MG63 (cell line): ENCODE data around the gene HOXD8. TPM values are rescaled to one million over a fixed set of nuclear protein-coding genes. Genes with fewer than 3 reads are reported as not detected.
A peak's percentile ranks its signal among the peaks of the same experiment; 100 is the strongest.

Experiments used
- DNase-seq: peaks from one replicate; pipeline ENCODE4 v3.0.0-alpha.2; 2020
- H3K27me3 ChIP-seq: fragments of 250-450 bp; sonication (Bioruptor Pico); 2 replicates; pipeline ENCODE4 v1.5.1; 2020; ENCODE audit warnings: mild to moderate bottlenecking, moderate library complexity
- H3K36me3 ChIP-seq: fragments of 250-450 bp; sonication (Bioruptor Pico); 2 replicates; pipeline ENCODE4 v1.5.1; 2020; ENCODE audit warnings: mild to moderate bottlenecking, moderate library complexity
- H3K4me3 ChIP-seq: fragments of 250-450 bp; sonication (Bioruptor Pico); 2 replicates; pipeline ENCODE4 v1.5.1; 2020; ENCODE audit warnings: mild to moderate bottlenecking, moderate library complexity
- H3K9me3 ChIP-seq: fragments of 250-450 bp; sonication (Bioruptor Pico); 2 replicates; pipeline ENCODE4 v1.5.1; 2020; ENCODE audit warnings: mild to moderate bottlenecking, moderate library complexity
- total RNA-seq: library from RNA; depleted of rRNA; stranded (reverse); fragments of >200 nt; shearing (Covaris generic); gene quantifications from 2 replicates; pipeline ENCODE4 v1.2.3, GENCODE V29; 2014; ENCODE audit warnings: low replicate concordance

Gene HOXD8
- total RNA-seq, 1 experiment from 2014 or later = 15.5 TPM

DNA sequence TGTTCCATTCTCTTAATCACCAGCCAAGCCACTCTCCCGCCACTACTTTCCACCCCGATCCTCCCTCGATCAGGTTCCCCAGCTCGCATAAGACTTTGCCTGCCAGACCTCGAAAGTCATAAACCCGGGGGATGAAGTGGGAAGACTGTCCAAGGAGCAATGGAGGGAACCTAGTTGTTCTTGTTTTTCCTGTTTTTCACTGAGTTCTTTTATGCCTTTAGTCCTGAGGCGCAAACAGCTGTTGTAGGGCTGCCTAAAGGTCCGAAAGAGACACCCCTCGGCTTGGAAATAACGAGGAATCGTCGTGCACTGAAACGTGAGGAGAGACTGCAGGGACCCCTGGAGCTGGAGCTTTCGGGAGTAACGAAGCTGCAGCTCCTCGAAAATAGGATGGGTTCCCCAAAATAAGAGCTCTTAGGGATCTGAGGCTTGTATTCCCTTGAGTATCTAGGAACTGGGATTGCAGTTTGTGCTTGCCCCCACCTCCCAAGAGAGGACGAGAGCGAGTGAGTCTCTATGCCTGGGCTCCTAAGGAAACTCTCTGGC is 31.6 kb upstream of the HOXD8 start:
- peaks cover 4% of the 10 kb centered on the region; the same call in 1 of the 2 replicates for H3K36me3 ChIP-seq
- DNase-seq = no peak
- peaks cover 2% of the 10 kb centered on the region; the same call in 1 of the 2 replicates for H3K27me3 ChIP-seq
- no peaks in the 10 kb centered on the region for H3K9me3 ChIP-seq
- H3K4me3 ChIP-seq = peak overlapping the region; percentile 63

- Histone ChIP-seq H3K36me3 (peaks cover 4% of the 10 kb centered on the region; the same call in 1 of the 2 replicates), H3K27me3 (peaks cover 2% of the 10 kb centered on the region; the same call in 1 of the 2 replicates), H3K4me3 (no peak overlapping the region), H3K9me3 (no peaks in the 10 kb centered on the region)
- DNase-seq = no peak
Measured at GRCh38 chr2:176098366-176099158, 30.9 kb upstream of the HOXD8 start.

DNA sequence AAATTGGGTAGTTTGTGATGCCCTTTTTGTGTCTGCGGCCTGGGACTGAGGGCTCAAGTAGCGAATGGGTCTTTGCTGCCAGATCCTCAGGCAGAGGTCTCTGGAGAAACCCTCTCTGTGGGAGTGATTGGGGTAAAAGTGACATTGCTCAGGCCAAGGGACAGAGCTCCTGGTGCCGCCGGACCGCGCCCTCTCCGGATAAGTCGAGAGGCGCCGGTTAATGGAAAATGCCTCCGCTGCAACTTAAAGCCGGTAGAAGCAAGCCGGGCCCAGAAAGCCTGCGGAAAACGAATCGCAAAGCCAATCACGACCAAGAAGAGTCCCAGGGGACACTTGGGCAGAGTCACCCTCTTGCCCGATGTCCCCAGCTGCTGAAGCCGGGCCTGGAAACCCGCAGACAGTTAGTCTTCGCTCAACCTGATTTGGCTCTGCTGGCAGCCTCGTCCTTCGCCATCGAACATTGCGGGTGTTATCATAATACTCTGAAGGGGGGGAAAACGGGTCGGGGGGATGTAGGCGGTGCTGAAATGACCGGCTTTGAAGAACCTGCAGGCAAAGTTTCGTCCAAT is 30.3 kb upstream of the HOXD8 start:
- H3K4me3 ChIP-seq = no peak overlapping the region
- H3K9me3 ChIP-seq = no peaks in the 10 kb centered on the region
- peaks cover 4% of the 10 kb centered on the region; the same call in 1 of the 2 replicates for H3K36me3 ChIP-seq
- no peak for DNase-seq
- H3K27me3 ChIP-seq = peaks cover 2% of the 10 kb centered on the region; the same call in 1 of the 2 replicates

- DNase-seq = no peak
- peaks cover 2% of the 10 kb centered on the region; the same call in 1 of the 2 replicates for H3K27me3 ChIP-seq
- no peak within 1 kb of the TSS for H3K4me3 ChIP-seq
- H3K9me3 ChIP-seq = no peaks in the 10 kb centered on the region
- H3K36me3 ChIP-seq = no peaks in the 10 kb centered on the region; the same call in 1 of the 2 replicates
Measured at GRCh38 chr2:176099728-176100546, 29.6 kb upstream of the HOXD8 start, which contains the start of gene HOXD12. Gene HOXD12 (plus strand): TSS chr2:176099795. CDS start chr2:176099802, 7 bp downstream.

- DNase-seq = no peak
- Histone ChIP-seq H3K4me3 (no peak overlapping the region), H3K36me3 (no peaks in the 10 kb centered on the region; the same call in 1 of the 2 replicates), H3K9me3 (no peaks in the 10 kb centered on the region), H3K27me3 (peaks cover 2% of the 10 kb centered on the region; the same call in 1 of the 2 replicates)
Measured at GRCh38 chr2:176100547-176101140, 28.9 kb upstream of the HOXD8 start.

DNA sequence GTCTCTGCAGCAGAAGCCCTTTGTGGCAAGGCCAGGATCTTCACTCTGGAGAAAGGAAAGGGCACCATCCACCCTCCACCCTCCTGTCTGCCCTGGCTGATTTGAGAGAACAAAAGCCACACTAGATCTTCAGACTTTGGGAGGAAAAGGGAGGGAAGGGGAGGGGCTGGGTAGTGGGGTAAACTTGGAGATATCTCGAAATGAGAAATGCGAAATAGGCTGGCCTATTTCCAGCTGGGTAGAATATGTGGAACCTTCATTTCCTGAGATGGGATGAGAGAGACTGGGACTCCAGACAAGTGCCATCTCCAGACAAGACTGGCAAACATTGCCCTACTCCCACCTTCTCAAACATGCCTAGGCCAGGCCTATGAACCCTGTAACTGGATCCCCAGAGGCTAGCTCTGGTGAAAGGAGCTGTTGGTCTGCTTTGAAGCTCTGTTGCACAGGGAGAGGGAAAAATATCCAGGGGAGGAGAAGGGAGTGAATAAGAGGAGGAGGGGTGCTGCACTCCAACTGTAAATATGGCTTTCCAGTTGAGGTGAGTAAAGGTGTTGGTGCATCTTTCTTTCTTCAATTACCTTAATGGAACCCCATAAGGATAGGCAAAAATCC is 28.2 kb upstream of the HOXD8 start:
- Histone ChIP-seq H3K4me3 (no peak overlapping the region), H3K9me3 (no peaks in the 10 kb centered on the region), H3K27me3 (peaks cover 2% of the 10 kb centered on the region; the same call in 1 of the 2 replicates), H3K36me3 (no peaks in the 10 kb centered on the region)
- no peak for DNase-seq

GRCh38 chr2:176101842-176102241 is 27.7 kb upstream of the HOXD8 start:
- no peak overlapping the region for H3K4me3 ChIP-seq
- DNase-seq = no peak
- H3K9me3 ChIP-seq = no peaks in the 10 kb centered on the region
- peaks cover 2% of the 10 kb centered on the region; the same call in 1 of the 2 replicates for H3K27me3 ChIP-seq
- no peaks in the 10 kb centered on the region for H3K36me3 ChIP-seq

DNA sequence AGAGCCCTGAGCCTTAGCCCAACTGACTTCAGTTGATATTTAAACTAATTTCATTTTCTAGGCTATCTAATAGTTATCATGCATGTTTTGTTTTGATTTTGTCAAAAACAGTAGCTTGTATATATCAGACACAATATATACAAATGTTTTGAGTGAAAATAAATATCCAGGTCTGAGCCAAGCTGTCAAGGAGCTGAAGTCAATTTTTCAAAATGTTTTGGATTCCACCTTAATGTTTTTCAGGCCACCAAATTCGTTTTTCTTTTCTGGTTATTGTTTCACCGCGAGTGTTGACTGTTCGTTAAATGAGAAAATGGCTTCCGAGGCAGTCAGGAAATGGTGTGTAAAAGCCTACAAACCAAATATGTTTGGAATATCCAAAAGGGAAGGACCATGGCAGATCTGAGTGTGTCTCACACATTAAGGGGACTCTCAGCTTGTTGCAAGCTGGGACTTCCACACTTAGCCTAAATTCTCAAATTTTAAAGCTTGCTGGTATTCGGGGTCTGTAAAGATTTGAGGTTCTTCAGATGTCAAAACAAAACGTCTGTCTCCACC is 27.1 kb upstream of the HOXD8 start:
- no peak overlapping the region for H3K4me3 ChIP-seq
- H3K36me3 ChIP-seq = no peaks in the 10 kb centered on the region
- peaks cover 2% of the 10 kb centered on the region; the same call in 1 of the 2 replicates for H3K27me3 ChIP-seq
- DNase-seq = no peak
- H3K9me3 ChIP-seq = no peaks in the 10 kb centered on the region

DNA sequence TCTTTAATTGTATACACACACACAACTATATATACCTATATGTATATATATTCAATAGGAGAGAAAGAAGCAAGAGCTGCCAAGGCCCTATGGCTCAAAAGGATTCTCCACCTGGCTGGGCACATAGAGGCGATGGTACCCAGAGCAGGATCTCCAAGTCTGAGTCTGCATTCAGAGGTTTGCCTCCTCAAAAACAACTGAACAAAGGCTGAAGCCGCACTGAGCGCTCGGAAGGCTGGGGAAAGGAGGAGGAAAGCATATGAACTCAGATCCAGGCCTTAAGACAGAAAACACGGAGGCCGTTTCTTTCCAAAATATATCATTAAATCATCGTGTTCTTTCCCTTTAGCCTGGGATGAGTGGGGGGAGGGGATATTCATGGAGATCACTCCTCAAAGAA is 26.3 kb upstream of the HOXD8 start:
- Histone ChIP-seq H3K4me3 (peak overlapping the region; percentile 62), H3K9me3 (no peaks in the 10 kb centered on the region)

GRCh38 chr2:176103742-176104315 is 25.7 kb upstream of the HOXD8 start:
- Histone ChIP-seq H3K36me3 (peaks cover under 1% of the 10 kb centered on the region; the same call in 1 of the 2 replicates), H3K4me3 (peak overlapping the region; percentile 62), H3K9me3 (no peaks in the 10 kb centered on the region), H3K27me3 (no peaks in the 10 kb centered on the region)
- no peak for DNase-seq

More for the DNA sequence above, 26.3 kb upstream of the HOXD8 start:
- Histone ChIP-seq H3K27me3 (no peaks in the 10 kb centered on the region), H3K36me3 (no peaks in the 10 kb centered on the region)
- DNase-seq = no peak

- H3K27me3 ChIP-seq = no peaks in the 10 kb centered on the region
- H3K36me3 ChIP-seq = peaks cover 7% of the 10 kb centered on the region
- H3K4me3 ChIP-seq = peak overlapping the region; percentile 62
- H3K9me3 ChIP-seq = no peaks in the 10 kb centered on the region
- peak; percentile 70 for DNase-seq
Measured at GRCh38 chr2:176104316-176105077, 25.0 kb upstream of the HOXD8 start.

- Histone ChIP-seq H3K4me3 (peak overlapping the region; percentile 62), H3K27me3 (no peaks in the 10 kb centered on the region), H3K36me3 (peaks cover 8% of the 10 kb centered on the region), H3K9me3 (no peaks in the 10 kb centered on the region)
- DNase-seq = peak; percentile 56
Measured at GRCh38 chr2:176105078-176105729, 24.3 kb upstream of the HOXD8 start.

- no peaks in the 10 kb centered on the region for H3K27me3 ChIP-seq
- peak overlapping the region; percentile 62 for H3K4me3 ChIP-seq
- DNase-seq = no peak
Measured at GRCh38 chr2:176105730-176106580, 23.6 kb upstream of the HOXD8 start.

More at GRCh38 chr2:176105730-176106580, 23.6 kb upstream of the HOXD8 start:
- Histone ChIP-seq H3K36me3 (peaks cover 9% of the 10 kb centered on the region), H3K9me3 (no peaks in the 10 kb centered on the region)
